NB4 (cell line): ENCODE measurements around the gene MYO6.

Source experiments
- MYC ChIP-seq: IDR thresholded peaks from 2 replicates; pipeline ENCODE4 v1.6.1; 2011; ENCODE audit warnings: low read depth, low read length
- POLR2A ChIP-seq: IDR thresholded peaks from 2 replicates; pipeline ENCODE4 v1.6.1; 2011; ENCODE audit warnings: mild to moderate bottlenecking; ENCODE audit not compliant: insufficient read length; ENCODE audit errors: extremely low read depth
- TF ChIP-seq, protein P1 (sequence below): IDR thresholded peaks from one replicate; pipeline ENCODE4 v1.5.1; 2012; ENCODE audit warnings: low read depth, low read length

DNA sequence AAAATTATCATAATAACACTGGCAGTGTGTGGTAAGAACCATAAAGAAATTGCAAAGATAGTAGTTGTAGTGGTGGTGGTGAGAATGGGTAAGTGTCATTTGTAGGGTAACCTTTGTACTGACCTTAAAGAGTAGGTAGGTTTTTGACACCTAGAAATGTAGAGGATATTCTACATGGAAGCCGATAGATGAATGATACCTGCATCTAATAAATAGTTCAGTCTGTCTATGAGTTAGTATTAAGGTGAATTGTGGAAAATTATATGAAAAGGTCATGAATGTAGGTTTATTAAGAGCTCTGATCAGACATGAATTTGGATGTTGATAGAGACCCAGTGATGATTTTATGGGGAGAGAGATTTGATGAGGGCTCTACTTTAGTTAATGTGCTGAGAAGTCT is 78.1 kb downstream of the MYO6 start:
- TF ChIP-seq, protein P1, sequence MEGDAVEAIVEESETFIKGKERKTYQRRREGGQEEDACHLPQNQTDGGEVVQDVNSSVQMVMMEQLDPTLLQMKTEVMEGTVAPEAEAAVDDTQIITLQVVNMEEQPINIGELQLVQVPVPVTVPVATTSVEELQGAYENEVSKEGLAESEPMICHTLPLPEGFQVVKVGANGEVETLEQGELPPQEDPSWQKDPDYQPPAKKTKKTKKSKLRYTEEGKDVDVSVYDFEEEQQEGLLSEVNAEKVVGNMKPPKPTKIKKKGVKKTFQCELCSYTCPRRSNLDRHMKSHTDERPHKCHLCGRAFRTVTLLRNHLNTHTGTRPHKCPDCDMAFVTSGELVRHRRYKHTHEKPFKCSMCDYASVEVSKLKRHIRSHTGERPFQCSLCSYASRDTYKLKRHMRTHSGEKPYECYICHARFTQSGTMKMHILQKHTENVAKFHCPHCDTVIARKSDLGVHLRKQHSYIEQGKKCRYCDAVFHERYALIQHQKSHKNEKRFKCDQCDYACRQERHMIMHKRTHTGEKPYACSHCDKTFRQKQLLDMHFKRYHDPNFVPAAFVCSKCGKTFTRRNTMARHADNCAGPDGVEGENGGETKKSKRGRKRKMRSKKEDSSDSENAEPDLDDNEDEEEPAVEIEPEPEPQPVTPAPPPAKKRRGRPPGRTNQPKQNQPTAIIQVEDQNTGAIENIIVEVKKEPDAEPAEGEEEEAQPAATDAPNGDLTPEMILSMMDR = no peak
- TF ChIP-seq MYC (no peak), POLR2A (no peak)
